HG02759 (cell line): ENCODE results near the gene MAB21L3.
A peak's percentile ranks its signal among the peaks of the same experiment; 100 is the strongest.
"Not testable (repeated sequence)": the region's sequence is repeated elsewhere in the genome, so short reads cannot be mapped to it uniquely, and the experiment has no call there.

Experiments
- ATAC-seq: cut with Tn5 transposase; IDR thresholded peaks from one replicate; pipeline ENCODE4 v1.9.1; 2021; ENCODE audit warnings: mild to moderate bottlenecking, moderate library complexity; ENCODE audit not compliant: unreplicated experiment

Gene MAB21L3

GRCh38 chr1:116133696-116134475, 22.7 kb downstream of the MAB21L3 start:
- ATAC-seq = no peak

GRCh38 chr1:116134476-116134773, 23.2 kb downstream of the MAB21L3 start:
- no peak for ATAC-seq

- no peak for ATAC-seq
These were observed 27.1 kb downstream of the MAB21L3 start for GRCh38 chr1:116138277-116138792.

- no peak for ATAC-seq
These were observed 28.5 kb downstream of the MAB21L3 start for GRCh38 chr1:116139592-116140134.

- no peak for ATAC-seq
These were observed 33.0 kb downstream of the MAB21L3 start for GRCh38 chr1:116144151-116144550.

- not testable (repeated sequence) for ATAC-seq
These were observed 35.4 kb downstream of the MAB21L3 start for GRCh38 chr1:116146447-116147113.

- ATAC-seq = no peak
These were observed 35.9 kb downstream of the MAB21L3 start for GRCh38 chr1:116147114-116147510.

GRCh38 chr1:116147972-116148371, 36.8 kb downstream of the MAB21L3 start:
- no peak for ATAC-seq

- ATAC-seq = no peak
These were observed 37.8 kb downstream of the MAB21L3 start for GRCh38 chr1:116148967-116149366.

GRCh38 chr1:116150368-116150767, 39.2 kb downstream of the MAB21L3 start:
- ATAC-seq = no peak

GRCh38 chr1:116151739-116152576, 40.8 kb downstream of the MAB21L3 start:
- peak; percentile 99 for ATAC-seq

- no peak for ATAC-seq
These were observed 41.4 kb downstream of the MAB21L3 start for GRCh38 chr1:116152577-116152943.

- no peak for ATAC-seq
These were observed 41.9 kb downstream of the MAB21L3 start for GRCh38 chr1:116152950-116153691.

- no peak for ATAC-seq
These were observed 42.5 kb downstream of the MAB21L3 start for GRCh38 chr1:116153692-116154031.

- no peak for ATAC-seq
These were observed 43.3 kb downstream of the MAB21L3 start for GRCh38 chr1:116154536-116154935.

GRCh38 chr1:116157096-116157495, 45.9 kb downstream of the MAB21L3 start:
- ATAC-seq = no peak

- ATAC-seq = no peak
These were observed 48.0 kb downstream of the MAB21L3 start for GRCh38 chr1:116159177-116159576.

- no peak for ATAC-seq
These were observed 48.4 kb downstream of the MAB21L3 start for GRCh38 chr1:116159611-116160010.

GRCh38 chr1:116161390-116161789, 50.2 kb downstream of the MAB21L3 start:
- no peak for ATAC-seq

GRCh38 chr1:116161877-116162390, 50.7 kb downstream of the MAB21L3 start:
- ATAC-seq = no peak
